ENCODE measurements around the gene UHRF1.
"Not testable (repeated sequence)": the region's sequence is repeated elsewhere in the genome, so short reads cannot be mapped to it uniquely, and the experiment has no call there.

The UHRF1 gene

GRCh38 chr19:4935444-4935843 lies 26.1 kb downstream of the UHRF1 start:
- no peak for DNase-seq (ENCODE audit: low read depth in 3 of 3)

GRCh38 chr19:4937060-4937459 lies 27.8 kb downstream of the UHRF1 start:
- DNase-seq (ENCODE audit: low read depth in 3 of 3): no peak

DNA sequence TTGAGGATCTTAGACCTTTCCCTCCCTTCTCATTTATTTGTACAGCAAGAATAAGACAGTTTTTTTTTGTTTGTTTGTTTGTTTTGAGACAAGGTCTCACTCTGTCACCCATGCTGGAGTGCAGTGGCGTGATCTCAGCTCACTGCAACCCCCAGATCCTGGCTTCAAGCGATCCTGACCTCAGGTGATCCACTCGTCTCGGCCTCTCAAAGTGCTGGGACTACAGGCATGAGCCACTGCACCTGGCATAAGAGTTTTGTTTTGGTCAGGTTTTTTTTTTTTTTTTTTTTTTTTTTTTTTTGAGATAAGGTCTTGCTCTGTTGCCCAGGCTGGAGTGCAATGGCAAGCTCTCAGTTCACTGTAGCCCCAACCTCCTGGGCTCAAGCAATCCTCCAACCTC lies 29.2 kb downstream of the UHRF1 start:
- DNase-seq (ENCODE audit: low read depth in 3 of 3): not testable (repeated sequence)

GRCh38 chr19:4939466-4939865 lies 30.2 kb downstream of the UHRF1 start:
- DNase-seq (ENCODE audit: low read depth in 3 of 3): no peak

DNA sequence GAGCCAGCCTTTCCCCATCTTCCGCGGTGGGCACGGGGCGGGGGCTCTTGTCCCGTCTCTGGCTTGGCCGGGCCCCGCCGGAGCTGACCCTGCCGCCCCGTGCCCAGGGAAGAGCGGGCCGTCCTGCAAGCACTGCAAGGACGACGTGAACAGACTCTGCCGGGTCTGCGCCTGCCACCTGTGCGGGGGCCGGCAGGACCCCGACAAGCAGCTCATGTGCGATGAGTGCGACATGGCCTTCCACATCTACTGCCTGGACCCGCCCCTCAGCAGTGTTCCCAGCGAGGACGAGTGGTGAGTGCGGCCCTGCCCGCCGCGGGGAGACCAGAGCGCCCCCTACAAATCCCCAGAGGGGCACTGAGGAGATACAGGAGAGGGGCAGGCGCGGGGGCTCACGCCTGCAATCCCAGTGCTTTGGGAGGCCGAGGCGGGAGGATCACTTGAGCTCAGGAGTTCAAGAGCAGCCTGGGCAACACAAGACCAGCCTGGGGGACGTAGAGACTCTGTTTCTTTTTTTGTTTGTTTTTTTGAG lies 32.4 kb downstream of the UHRF1 start:
- not testable (repeated sequence) for DNase-seq (ENCODE audit: low read depth in 3 of 3)

DNA sequence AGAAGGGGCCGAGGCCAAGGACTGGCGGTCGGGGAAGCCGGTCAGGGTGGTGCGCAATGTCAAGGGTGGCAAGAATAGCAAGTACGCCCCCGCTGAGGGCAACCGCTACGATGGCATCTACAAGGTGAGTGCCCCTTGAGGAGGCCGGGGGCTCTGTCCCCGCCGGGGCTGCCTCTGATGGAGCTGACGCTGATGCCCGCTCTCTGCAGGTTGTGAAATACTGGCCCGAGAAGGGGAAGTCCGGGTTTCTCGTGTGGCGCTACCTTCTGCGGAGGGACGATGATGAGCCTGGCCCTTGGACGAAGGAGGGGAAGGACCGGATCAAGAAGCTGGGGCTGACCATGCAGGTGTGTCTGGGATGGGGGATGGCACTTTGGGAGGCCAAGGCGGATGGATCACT lies 41.3 kb downstream of the UHRF1 start:
- DNase-seq (ENCODE audit: low read depth in 3 of 3): not testable (repeated sequence)

DNA sequence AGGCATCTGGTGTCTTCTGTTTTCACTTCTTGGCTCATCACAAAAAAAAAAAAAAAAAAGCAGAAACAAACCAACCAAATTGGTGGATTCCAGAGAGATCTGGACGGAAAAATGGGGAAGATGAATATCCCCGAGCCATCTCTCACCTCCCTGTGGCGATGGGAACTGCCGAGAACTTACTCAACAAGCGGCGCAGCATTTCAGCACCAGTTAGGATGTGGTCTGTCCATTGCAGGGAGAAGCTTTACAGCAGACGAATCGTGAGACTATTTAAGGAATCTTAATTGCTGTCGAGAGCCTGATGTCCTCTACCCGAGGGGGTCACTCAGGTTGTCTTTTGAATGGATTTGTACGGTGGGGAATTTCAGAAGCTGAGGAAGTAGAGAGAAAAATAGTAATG lies 42.4 kb downstream of the UHRF1 start:
- no peak for DNase-seq (ENCODE audit: low read depth in 3 of 3)

DNA sequence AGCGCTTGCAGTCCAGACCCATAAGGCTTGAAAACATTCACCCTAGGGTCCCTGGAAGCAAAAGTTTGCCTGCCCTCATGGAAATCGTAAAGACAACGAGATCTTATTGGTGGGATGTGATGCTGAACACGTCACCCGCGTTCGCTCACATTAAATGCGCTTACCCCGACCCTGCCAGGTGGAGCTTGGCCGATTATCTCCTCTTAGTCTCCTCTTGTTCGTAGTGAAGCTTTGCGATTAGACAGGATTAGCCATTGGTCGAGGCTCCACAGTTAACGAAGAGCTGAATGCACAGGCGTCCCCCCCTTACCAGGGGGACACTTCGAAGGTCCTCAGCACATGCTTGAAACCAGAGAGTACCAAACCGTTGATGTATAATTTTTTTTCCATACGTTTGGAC lies 43.6 kb downstream of the UHRF1 start:
- DNase-seq (ENCODE audit: low read depth in 3 of 3): no peak

DNA sequence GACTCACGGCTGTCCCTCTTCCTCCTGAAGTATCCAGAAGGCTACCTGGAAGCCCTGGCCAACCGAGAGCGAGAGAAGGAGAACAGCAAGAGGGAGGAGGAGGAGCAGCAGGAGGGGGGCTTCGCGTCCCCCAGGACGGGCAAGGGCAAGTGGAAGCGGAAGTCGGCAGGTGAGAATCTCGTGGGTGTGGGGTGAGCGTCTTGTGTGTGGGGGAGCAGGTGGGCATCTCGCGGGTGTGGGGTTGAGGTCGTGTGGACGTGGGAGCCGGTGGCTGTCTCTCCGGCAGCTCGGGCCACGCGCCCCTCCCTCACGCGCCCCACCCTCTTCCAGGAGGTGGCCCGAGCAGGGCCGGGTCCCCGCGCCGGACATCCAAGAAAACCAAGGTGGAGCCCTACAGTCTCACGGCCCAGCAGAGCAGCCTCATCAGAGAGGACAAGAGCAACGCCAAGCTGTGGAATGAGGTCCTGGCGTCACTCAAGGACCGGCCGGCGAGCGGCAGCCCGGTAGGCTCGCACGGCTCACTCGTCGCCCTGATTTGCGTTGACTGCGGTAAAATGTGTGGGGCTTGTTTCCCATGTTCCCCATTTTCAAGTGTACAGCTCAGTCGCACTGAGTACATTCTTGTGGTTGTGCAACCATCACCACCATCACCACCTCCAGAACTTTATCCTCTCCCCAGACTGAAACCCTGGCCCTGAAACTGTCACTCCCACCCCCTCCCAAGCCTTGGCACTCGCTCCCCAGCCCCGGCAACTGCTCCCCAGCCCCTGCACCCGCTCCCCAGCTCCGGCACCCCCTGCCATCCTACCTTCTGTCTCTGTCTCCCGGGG lies 45.2 kb downstream of the UHRF1 start:
- DNase-seq (ENCODE audit: low read depth in 3 of 3): not testable (repeated sequence)

DNA sequence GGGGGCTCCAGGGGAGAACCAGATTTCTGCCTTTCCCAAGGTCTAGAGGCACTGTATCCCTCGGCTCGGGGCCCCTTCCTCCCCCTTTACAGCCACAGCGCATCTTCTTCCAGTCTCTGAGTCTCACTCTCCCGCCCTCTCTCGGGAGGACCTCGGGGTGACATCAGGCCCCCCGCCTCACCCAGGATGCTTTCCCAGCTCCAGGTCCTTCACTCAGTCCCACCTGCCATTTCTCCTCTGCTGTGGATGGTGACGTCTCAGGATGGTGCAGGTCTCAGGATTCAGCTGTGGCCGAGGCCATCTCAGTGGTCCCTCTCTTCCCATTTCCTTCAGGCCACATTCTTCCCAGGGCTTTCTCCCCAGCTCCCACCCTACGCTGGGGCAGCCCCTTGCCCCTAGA lies 46.0 kb downstream of the UHRF1 start:
- DNase-seq (ENCODE audit: low read depth in 3 of 3): no peak

- no peak for DNase-seq (ENCODE audit: low read depth in 3 of 3)
Observed at GRCh38 chr19:4957981-4958380, 48.7 kb downstream of the UHRF1 start.

GRCh38 chr19:4962085-4962619 lies 52.9 kb downstream of the UHRF1 start:
- DNase-seq (ENCODE audit: low read depth in 3 of 3): no peak

DNA sequence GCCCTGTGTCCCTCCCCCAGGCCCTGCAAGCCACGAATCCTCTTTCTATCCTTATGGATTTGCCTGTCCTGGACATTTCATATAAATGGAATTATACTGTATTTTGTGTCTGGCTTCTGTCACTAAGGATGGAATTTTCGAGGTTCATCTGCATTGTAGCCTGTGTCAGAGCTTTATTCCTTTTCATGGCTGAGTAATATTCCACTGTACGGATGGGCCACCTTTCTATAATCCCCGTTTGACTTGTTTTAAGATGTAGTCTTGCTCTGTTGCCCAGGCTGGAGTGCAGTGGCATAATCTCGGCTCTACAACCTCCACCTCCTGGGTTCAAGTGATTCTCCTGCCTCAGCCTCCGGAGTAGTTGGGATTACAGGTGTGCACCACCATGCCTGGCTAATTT lies 55.8 kb downstream of the UHRF1 start:
- no peak for DNase-seq (ENCODE audit: low read depth in 3 of 3)

- DNase-seq (ENCODE audit: low read depth in 3 of 3): no peak
Observed at GRCh38 chr19:4966591-4966990, 57.3 kb downstream of the UHRF1 start.

DNA sequence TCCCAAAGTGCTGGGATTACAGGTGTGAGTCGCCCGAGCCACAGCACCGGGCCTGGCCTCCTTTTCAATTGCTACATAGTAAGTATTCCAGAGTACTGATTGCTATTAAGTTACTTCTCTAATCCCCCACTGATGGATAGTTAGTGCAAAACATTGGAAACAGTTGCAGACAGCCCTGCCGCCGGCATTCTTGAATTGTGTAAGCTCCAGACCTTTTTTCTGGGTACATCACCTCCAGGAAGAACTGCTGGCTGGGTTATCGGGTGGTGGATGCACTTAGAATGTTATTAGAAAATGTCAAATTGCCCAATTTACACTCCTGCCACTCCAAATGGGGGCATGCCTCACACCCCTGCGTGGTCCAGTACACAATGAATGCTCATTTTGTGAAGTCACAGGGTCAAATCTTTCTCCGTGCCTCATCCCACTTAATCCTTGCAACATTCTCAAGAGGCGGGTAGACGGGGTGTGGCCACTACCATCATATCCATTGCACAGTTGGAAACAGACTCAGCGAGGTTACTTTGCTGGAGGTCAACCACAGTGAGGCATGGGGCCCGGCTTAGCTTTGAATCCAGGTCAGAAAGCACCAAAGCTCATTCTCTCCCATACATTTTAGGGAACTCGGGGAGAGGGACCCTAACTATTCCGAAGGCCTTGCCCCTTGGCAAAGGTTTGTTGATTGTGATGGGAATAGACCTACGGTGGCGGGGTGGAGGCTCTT lies 58.6 kb downstream of the UHRF1 start:
- no peak for DNase-seq (ENCODE audit: low read depth in 3 of 3)

- peak; percentile 96 to 99 (median 99) for DNase-seq (ENCODE audit: low read depth in 3 of 3)
Observed at GRCh38 chr19:4968462-4969291, 59.4 kb downstream of the UHRF1 start, which contains the start of gene KDM4B. Gene KDM4B (plus strand): TSS chr19:4969113. CDS start chr19:5032891, 63,778 bp downstream.

GRCh38 chr19:4969292-4969771 lies 60.0 kb downstream of the UHRF1 start:
- DNase-seq (ENCODE audit: low read depth in 3 of 3): no peak

DNA sequence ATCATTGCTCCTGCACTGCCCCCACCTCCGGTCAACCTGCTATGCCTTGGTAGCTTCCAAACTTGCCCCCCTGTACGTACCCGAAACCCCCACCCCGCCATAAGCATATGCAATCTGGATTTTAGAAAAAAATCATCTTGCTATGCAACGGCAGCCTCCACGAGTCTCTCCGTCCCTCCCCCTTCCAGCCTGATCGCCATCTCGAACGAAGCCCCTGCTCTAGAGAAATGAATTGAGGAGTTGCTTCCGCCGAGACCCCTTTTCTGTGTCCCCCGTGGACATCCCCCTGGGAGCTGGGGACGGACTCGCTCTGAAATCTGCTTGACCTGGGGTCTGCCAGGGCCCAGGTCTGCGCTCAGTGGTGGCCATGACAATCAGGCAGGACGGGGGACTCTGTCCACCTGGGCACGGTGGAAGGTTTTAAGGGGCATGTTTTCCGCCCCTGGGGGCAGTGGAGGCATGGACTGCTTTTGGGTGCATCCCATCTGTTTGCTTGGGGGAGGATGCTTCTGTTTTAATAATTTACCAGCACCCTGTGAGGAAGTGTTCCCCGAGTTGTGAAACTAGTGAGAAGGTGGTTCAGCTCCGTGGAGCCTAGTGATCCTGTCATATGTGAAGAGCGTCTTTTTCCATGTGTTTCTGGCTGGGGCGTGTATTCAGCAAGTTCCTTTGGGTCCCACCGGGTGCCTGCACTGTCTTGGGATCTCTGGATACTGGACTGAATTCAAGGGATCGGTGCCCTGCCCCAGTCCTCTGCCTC lies 60.7 kb downstream of the UHRF1 start:
- DNase-seq (ENCODE audit: low read depth in 3 of 3): no peak

- no peak for DNase-seq (ENCODE audit: low read depth in 3 of 3)
Observed at GRCh38 chr19:4970558-4971423, 61.5 kb downstream of the UHRF1 start.

DNA sequence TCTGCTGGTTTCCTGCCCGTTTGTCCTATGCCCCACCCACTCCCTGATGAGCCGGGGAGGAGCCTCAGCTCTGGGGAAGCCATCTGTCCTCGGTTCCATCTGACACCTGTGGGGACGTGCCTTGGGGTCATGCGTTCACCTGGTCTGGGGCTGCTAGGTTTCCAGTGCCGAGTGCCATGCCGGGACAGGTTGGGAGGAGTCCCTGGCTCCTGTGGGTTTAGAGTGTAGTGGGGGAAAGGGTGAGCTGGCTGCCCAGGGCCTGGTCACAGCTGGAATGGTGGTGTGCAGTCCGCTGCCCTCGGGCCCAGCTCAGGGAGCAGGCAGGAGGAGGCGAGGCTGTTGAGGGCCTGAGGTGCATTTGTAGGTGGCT lies 62.1 kb downstream of the UHRF1 start:
- peak in 1 of 3 donors; percentile 17 for DNase-seq (ENCODE audit: low read depth in 3 of 3)
